Measurements from ENCODE around the gene SPATS2.
A peak's percentile ranks its signal among the peaks of the same experiment; 100 is the strongest.

SPATS2 gene

DNA sequence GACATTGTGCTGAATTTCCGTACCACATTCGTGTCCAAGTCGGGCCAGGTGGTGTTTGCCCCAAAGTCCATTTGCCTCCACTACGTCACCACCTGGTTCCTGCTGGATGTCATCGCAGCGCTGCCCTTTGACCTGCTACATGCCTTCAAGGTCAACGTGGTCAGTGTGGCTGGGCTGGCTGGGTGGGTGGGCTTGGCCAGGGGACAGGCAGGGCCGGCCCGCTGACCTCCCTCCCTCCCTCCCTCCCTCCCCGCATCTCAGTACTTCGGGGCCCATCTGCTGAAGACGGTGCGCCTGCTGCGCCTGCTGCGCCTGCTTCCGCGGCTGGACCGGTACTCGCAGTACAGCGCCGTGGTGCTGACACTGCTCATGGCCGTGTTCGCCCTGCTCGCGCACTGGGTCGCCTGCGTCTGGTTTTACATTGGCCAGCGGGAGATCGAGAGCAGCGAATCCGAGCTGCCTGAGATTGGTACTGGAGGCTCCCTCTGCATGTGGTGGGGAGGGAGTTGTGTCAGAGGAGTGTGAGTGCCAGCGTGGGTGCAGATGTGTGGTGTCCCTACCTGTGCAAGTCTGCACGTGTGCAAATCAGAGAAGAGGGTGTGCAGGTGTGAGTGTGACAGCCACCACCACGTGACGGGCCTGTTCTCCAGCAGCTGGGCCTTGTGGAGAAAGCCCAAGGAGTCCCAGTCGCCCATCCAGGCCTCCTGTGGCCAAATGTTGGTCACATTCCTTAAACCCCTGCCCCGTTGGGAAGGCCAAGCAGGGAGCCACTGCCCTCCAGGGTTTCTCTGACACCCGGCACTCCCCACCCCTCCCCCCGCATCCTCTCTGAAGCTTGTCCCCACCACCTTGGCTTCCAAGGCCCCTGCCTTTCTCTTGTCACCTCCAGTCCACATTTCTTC is 176.9 kb downstream of the SPATS2 start:
- no peak for DNase-seq

DNA sequence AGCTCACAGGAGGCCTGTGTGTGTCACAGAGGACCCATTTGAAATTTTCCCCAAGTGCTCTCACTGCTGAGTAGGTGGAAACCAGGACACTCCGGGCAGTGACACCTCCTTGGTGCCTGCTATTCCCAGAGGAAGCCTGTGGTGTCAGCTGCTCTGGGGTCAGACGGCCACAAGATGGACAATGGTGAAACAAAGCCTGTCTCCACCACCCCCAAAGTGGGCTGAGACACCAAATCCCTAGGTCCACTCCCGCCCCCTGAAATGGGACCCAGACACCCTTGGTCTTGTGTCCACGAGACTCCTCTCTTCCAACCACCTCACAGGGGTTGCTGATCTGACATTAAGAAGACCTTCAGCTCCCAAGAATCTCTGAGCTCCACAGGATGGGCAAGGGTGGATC is 178.6 kb downstream of the SPATS2 start:
- DNase-seq = no peak

DNA sequence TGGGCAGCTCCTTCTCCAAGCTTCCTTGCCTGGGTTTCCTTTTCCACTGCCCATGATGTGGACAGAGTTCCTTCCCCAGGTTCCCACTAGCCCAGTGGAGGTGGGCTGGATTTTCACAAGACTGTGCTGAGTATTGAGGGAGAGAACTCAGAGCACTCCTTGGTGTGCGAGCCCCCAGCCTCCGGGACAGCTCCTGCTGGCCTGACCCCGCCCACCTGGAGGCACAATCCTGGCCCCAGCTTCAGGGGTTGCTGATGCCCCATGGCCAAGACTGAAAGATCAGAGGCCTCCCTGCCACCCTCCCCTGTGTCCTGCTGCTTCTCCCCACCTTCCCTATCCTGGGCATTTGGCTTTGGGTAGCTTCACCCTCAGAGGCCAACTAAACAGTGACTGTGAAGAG is 179.2 kb downstream of the SPATS2 start:
- no peak for DNase-seq

DNA sequence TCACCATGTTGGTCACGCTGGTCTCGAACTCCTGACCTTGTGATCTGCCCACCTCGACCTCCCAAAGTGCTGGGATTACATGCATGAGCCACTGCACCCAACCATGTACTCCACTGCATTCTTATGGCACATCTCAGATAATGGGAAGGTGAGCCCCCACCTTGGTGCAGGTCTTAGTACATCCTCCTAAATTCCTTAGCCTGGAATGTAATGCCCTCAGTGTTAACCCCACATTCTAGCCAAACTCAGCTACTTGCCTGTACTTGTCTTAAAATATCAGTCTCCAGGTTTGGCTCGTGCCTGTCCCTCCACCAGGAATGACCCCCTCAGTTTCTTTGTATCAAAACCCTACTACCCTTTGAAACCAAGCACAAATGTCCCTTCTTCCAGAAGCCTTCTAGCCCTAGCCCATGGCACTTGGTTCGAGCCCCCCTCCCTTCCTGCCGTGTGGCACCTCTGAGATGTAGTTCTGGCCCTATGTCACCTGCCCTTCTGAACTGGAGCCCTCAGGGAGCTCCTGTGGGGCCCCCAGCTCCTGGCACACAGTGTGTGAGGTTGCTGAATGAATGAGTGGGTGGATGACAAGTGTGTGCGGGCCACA is 179.9 kb downstream of the SPATS2 start:
- no peak for DNase-seq

DNA sequence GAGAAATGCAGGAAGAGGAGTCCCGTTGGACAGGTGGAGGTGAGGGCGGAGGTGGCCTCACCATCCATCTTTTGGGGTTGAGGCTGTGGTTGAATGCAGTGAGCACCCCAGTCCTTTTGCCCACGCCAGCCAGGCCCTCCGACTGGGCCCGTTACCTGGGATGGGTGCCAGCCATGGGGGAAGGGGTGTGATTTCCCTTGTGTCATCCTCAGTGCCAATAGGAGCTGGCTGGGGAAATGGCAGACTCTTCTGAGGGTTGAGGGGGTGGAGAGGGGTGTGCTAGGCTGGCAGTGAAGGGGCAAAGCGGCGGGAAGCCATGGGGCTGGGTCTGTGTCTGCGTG is 181.2 kb downstream of the SPATS2 start:
- DNase-seq = no peak

DNA sequence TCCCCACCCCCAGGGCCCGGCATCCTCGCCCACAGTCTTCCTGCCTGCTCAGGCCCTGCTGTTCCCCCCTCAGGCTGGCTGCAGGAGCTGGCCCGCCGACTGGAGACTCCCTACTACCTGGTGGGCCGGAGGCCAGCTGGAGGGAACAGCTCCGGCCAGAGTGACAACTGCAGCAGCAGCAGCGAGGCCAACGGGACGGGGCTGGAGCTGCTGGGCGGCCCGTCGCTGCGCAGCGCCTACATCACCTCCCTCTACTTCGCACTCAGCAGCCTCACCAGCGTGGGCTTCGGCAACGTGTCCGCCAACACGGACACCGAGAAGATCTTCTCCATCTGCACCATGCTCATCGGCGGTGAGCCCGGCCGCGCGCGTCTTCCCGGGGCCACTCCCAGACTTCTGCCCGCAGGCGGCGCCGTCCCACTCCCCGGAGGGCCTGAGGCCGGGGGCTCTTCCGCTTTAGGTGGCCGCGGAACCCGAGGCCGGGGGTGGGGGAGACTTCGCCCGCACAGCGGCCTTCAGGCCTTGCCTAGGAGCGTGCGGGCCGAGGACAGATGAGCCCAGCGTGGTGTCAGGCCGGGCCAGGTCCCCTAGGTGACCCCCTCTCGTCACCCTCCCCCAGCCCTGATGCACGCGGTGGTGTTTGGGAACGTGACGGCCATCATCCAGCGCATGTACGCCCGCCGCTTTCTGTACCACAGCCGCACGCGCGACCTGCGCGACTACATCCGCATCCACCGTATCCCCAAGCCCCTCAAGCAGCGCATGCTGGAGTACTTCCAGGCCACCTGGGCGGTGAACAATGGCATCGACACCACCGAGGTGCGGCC is 181.8 kb downstream of the SPATS2 start:
- no peak for DNase-seq

DNA sequence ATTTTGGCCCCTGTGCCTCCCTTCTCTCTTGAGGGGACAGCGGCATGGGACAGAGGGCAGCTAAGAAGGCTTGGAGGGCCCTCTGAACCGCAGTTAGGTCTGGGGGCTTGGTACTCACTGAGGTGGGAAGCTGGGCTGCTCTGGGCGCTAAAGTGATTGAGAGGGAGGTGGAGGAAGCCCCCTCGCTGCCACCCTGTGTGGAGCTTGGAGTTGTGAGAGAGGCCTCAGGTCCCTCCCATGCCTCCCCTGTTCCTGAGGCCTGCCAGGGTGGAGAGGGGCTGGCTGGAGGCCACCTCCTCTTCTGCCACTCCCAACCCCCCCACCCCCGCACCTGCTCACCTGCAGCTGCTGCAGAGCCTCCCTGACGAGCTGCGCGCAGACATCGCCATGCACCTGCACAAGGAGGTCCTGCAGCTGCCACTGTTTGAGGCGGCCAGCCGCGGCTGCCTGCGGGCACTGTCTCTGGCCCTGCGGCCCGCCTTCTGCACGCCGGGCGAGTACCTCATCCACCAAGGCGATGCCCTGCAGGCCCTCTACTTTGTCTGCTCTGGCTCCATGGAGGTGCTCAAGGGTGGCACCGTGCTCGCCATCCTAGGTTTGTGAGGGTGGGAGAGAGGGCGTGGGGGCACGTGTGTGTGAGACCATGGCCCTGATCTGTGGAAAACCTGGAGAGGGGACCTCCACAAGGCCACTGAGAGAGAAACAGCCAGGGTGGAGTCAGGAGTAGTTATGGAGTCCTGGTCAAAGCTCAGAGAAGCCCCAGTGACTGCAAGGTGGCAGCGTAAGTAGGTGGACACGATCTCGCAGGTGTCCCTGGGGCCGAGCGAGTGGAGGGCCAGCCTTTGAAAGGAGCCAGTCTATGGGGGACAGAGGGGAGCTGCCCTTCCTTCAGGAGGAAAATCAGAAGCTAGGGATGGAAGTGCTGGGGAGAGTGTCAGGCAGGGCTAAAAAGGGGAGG is 182.8 kb downstream of the SPATS2 start:
- no peak for DNase-seq

DNA sequence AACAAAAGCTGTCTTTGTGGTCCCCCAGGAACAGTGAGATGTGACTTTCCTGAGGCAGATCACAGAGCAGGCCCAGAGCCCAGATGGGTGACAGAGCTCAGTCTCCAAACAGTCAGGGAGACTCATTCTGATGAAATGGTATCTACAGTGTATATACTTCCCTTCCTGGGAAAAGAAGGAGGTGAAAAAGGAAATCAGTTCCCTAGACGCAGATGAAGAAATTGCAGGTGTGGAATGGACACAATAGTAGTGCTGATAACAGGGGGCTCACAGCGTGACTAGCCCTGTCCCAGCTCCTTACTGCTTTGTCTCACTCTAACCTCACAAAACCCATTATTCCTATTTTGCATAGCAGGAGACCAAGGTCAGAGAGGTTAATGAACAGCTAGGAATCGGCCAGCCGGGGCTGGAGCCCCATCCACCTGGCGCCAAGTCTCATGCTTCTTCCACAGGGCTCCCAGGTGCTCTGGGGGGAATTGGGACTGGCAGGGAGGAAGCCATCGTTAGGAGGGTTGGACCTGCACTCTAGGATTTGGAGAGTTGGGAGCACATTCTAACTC is 183.5 kb downstream of the SPATS2 start:
- no peak for DNase-seq

DNA sequence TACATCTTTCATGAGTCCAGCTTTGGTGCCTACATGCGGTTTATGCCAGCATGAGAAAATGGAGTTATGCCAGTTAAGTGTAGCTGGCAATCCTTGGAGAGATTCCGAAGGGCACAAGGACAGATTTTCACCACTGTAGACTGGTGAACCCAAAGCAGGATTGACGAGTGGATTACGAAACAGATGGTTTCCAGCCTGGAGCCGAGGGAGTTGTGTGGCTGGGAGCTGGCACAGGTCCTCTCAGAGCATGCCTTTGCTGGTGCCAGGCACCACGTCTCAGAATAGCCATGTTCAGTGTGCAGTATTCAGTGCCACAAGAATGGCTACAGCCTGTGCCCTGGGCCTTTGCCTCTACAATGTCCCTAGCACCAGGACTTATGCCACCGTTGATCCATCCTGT is 184.8 kb downstream of the SPATS2 start:
- DNase-seq = no peak

DNA sequence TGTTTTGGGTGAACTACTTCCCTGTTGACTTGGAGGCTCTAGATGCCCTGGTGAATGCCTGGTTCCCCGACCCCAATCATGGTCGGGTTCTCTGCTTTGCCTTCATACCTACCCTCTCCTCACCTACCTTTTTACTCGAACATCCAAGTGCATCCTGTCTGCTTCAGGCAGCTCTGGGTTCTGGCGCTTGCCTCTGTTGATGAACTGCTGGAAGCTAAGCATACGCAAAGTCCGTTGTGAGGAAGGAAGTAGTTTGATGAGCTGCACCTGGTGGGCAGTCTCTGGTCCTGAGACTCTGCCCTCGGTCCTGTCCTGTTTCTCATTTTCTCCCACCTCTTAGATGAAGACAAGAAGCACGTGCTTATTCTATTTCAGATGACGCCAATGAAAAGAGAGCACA is 185.2 kb downstream of the SPATS2 start:
- DNase-seq = no peak

DNA sequence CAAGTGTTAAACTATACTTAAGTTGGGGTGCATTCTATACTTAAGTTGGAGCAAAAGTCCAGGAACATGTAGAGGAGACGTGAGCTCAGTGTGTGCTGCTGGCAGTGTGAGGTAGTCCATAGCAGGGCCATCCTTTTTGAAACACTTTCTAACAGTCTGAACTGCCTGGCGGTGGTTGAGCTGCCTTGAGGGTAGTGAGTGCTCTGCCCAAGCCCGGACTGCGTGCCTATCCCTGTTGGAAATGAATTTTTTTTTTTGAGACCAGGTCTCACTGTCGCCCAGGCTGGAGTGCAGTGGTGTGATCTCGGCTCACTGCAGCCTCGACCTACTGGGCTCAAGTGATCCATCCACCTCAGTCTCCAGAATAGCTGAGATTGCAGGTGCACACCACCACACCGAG is 185.6 kb downstream of the SPATS2 start:
- no peak for DNase-seq

DNA sequence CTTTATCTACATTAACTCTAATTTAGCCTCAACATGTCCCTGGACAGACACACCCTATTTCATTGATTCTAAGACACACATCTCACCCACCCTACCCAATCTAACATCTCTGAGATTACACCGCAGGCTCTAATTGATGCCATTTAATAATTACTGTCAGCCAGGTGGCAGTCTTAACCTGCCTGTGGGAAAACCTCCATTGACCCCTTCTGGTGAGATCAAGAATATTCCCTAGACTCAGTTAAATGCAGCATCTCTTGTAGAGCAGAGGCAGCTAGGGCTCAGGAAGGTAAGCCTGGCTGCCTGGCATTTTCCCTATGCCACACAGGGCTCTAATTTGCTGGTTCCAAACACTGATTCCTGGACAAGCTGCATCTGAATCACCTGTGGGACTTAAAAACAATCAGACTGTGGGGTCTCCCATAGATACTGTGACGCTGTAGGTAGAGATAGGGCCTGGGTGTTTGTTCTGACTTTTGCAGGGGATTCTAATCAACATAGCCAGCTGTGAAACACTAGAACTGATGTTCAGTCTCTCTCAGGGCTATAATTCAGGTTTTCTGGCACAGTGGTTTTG is 186.3 kb downstream of the SPATS2 start:
- DNase-seq = peak; percentile 24

DNA sequence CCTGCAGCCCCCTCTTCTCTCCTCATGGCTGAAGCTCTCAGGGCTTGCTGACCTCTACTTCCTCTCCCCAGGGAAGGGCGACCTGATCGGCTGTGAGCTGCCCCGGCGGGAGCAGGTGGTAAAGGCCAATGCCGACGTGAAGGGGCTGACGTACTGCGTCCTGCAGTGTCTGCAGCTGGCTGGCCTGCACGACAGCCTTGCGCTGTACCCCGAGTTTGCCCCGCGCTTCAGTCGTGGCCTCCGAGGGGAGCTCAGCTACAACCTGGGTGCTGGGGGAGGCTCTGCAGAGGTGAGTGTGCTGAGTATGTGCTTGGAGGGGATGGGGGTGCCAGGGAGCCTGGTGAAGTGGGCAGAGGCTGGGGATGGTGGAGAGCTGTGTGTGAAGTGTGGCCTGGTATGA is 187.0 kb downstream of the SPATS2 start:
- no peak for DNase-seq

DNA sequence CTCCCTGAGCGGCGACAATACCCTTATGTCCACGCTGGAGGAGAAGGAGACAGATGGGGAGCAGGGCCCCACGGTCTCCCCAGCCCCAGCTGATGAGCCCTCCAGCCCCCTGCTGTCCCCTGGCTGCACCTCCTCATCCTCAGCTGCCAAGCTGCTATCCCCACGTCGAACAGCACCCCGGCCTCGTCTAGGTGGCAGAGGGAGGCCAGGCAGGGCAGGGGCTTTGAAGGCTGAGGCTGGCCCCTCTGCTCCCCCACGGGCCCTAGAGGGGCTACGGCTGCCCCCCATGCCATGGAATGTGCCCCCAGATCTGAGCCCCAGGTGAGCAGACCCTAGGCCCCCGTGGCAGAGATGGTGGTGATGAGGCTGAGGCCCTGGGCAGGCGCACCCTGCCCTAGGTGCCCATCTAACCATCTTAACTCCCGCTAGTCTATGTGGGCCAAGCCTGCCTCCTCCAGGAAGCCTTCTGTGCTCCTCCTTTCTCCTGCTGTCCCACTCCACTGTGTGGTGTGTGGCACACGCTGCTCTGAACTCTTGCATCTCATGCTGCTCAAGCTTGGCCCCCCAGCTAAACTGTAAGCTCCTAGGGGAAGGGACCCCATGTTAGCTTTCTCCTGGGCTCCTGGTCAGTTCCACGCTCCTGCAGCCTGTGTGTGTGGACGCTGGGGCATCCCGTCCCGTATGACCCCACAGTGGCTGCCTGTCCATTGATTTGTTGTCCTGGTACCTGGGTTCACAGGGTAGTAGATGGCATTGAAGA is 188.5 kb downstream of the SPATS2 start:
- DNase-seq = no peak

DNA sequence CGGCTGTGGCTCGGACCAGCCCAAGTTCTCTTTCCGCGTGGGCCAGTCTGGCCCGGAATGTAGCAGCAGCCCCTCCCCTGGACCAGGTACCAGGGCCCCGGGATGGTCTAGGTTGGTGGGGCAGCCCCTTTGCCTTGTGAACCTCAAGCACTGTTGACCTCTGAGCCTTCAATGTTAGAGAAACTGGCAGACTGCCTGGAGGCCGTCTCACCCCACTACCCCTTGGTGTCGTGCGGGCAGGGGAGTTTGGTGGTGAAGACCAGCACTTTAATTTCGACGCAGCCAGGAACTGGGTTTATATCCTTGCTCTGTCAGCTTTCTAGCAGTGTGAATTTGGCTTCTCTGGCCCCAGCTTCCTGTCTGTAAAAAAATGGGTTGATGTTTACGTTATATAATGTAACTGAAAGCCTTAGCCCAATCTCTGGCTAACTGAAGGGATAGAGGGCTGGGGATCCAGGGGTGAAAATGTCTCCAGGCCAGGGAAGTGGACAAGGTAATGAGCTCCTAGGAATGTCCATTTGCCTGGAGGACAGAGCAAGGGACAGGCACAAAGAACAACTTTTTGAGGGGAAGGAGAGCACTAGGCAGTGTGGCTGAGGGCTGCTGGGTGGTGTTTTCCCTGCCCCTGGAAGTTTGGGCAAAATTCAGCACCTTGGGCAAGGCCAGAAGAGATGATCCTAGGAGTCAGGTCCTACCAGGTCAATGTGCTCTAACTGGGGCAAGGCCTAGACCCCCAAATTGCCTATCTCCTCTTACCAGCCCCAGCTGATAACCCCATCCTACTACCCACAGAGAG is 189.3 kb downstream of the SPATS2 start:
- no peak for DNase-seq

DNA sequence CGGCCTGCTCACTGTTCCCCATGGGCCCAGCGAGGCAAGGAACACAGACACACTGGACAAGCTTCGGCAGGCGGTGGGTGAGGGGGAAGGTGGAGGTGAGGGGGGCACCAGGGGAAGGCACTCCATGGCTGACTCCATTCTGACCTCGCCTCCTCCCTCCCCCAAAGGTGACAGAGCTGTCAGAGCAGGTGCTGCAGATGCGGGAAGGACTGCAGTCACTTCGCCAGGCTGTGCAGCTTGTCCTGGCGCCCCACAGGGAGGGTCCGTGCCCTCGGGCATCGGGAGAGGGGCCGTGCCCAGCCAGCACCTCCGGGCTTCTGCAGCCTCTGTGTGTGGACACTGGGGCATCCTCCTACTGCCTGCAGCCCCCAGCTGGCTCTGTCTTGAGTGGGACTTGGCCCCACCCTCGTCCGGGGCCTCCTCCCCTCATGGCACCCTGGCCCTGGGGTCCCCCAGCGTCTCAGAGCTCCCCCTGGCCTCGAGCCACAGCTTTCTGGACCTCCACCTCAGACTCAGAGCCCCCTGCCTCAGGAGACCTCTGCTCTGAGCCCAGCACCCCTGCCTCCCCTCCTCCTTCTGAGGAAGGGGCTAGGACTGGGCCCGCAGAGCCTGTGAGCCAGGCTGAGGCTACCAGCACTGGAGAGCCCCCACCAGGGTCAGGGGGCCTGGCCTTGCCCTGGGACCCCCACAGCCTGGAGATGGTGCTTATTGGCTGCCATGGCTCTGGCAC is 190.1 kb downstream of the SPATS2 start:
- DNase-seq = no peak

DNA sequence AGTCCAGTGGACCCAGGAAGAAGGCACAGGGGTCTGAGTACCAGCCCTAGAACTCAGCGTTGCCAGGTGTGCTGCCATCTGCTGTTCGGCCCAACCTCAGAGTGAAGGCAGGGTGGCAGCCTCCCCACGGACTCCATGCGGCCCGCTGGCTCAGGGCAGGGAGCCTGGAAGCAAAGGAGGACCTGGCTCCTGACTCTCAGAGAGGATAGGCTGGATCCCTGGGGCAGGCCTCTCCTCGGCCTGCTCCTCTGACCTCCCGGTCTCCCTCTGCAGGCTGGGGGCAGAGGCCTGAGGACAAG is 190.6 kb downstream of the SPATS2 start:
- no peak for DNase-seq

DNA sequence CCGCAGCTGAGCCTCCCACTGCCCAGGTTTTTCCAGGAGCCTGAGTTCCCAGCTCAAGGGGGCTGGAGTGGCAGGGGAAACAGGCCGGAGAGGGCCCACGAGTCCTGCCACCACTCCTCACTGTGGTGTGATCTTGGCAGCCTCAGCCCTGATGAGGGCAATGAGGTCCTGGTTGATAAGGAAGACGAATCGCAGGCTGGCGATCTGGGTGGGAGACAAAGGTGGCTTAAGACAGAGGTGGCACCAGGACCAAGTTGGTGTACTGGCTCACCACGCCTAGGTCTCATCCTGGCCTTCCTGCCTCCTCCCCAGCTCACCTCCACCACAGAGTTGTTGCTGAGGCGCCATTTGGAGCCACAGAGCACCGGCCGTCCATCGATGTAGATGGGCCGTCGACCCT is 191.3 kb downstream of the SPATS2 start:
- DNase-seq = no peak

DNA sequence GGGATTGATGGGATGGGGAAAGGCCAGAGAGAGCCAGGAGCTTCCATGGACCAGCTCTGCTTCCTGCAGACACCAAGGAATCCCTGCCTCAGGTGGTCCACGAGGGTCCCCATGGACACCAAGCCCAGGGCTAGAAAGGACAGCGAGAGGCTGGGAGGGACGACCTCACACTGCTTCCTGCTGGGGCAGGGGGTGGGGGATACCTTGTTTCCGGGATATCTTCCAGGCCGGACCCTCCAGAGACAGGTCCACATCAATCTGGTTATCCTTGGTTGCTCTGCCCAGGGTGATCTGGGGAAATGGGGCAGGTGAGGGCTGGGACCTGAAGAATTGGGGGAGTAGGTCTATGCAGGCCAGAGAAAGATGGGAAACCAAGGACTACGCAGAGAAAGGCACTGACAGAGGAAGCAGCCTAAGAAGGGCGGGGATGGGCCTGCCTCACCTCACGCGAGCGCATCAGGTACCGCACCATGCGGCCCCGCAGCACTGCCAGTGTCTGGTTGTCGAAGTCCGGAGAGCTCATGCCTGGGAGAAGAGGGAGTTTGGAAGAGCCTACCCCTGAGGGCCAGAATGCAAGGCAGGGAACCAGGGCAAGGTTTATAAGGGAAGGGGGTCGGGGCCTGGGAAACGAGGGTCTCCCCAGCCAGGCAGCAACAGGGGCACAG is 191.9 kb downstream of the SPATS2 start:
- DNase-seq = no peak
